Measurements from ENCODE around the gene RNF214. TPM values are rescaled to one million over a fixed set of nuclear protein-coding genes. Genes with fewer than 3 reads are reported as not detected.

Gene RNF214
- total and polyA plus RNA-seq, 11 donors = 8.0 to 31.9 (median 19.5) TPM

DNA sequence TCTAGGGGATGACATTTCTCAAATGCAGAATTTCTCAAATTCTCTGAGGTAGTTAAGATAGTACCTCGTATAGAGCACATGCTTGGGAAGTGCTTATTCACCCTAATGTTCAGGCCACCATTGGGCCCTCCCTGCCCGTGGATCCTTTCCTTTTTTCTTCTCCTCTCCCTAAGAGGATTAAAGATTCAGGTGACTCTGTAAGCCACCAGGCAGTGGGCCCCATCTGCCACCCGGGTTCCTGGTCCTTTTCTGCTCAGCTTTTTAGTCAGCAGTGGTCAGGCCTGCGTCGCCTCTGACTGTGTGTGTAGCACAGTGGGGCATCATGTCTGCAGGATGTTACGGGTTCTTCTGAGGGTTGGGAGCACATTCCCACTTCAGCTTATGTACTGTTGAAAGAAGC lies 102.4 kb downstream of the RNF214 start:
- Histone ChIP-seq H3K36me3 (peaks cover 0 to 40% (median 19%) of the 10 kb centered on the region in 9 donors), H3K27ac (no peak overlapping the region), H3K9me3 (no peaks in the 10 kb centered on the region)

DNA sequence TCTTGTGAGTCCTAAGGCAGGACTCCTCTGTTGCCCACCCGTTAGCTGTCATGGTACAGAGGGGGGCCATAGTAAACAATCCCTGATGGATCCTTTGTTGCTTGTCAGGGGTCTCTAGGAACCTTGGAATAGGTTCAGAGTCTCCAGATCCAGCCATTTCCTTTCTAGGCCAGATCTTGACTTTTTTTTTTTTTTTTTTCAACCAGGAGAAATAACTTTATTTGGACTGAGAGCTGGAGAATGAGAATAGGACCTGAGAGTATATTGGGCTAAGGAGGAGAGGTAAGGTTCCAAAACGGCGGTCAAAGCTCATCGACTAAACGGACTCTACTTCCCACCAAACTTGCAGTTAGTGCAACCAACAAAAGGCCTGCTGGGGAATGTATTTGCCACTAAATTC lies 102.9 kb downstream of the RNF214 start:
- no peak overlapping the region for H3K27ac ChIP-seq
- no peaks in the 10 kb centered on the region for H3K9me3 ChIP-seq
- no peaks in the 10 kb centered on the region for H3K27me3 ChIP-seq
- DNase-seq = no peak
- 85 to 98% (median 97%) methylated on average over 5 of the region's 5 CpGs for WGBS, 4 donors
- peaks cover 0 to 45% (median 22%) of the 10 kb centered on the region in 9 donors for H3K36me3 ChIP-seq
- no peak for ATAC-seq
- H3K4me1 ChIP-seq = peaks cover 0 to 4% (median 0%) of the 10 kb centered on the region in 12 donors
- H3K4me3 ChIP-seq = no peak overlapping the region
- intact Hi-C loops (cut with DNase I) = no loop called here
- no peak for TF ChIP-seq POLR2A (IDR thresholded peaks at IDR 0.05)
- TF ChIP-seq, protein P1, sequence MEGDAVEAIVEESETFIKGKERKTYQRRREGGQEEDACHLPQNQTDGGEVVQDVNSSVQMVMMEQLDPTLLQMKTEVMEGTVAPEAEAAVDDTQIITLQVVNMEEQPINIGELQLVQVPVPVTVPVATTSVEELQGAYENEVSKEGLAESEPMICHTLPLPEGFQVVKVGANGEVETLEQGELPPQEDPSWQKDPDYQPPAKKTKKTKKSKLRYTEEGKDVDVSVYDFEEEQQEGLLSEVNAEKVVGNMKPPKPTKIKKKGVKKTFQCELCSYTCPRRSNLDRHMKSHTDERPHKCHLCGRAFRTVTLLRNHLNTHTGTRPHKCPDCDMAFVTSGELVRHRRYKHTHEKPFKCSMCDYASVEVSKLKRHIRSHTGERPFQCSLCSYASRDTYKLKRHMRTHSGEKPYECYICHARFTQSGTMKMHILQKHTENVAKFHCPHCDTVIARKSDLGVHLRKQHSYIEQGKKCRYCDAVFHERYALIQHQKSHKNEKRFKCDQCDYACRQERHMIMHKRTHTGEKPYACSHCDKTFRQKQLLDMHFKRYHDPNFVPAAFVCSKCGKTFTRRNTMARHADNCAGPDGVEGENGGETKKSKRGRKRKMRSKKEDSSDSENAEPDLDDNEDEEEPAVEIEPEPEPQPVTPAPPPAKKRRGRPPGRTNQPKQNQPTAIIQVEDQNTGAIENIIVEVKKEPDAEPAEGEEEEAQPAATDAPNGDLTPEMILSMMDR (IDR thresholded peaks at IDR 0.05) = no peak

More for the DNA sequence above, 102.4 kb downstream of the RNF214 start:
- no peaks in the 10 kb centered on the region for H3K27me3 ChIP-seq
- no peak for DNase-seq
- H3K4me1 ChIP-seq = peaks cover 0 to 4% (median 0%) of the 10 kb centered on the region in 12 donors
- intact Hi-C loops (cut with DNase I) = no loop called here
- no peak overlapping the region for H3K4me3 ChIP-seq
- ATAC-seq = no peak
- WGBS, 4 donors = 87 to 95% (median 90%) methylated on average over 6 of the region's 6 CpGs
- no peak for TF ChIP-seq POLR2A (IDR thresholded peaks at IDR 0.05)
- TF ChIP-seq, protein P1 (IDR thresholded peaks at IDR 0.05) = no peak

Other genes starting within 250 kb of the RNF214 start
- 10 to 100 TPM; 25.7 to 67.4 (median 39.0) TPM for gene SIK3, start 134.2 kb upstream of the RNF214 start, total RNA-seq
- 10 to 100 TPM; 11.8 to 27.4 TPM for gene SIK3, start 134.2 kb upstream of the RNF214 start, polyA plus RNA-seq
- gene PAFAH1B2, start 88.4 kb upstream of the RNF214 start, total RNA-seq = 10 to 100 TPM; 46.8 to 81.1 (median 68.8) TPM
- 10 to 100 TPM; 16.7 to 33.3 TPM for gene PAFAH1B2, start 88.4 kb upstream of the RNF214 start, polyA plus RNA-seq
- 10 to 100 TPM; 17.2 to 45.5 (median 22.2) TPM for gene SIDT2, start 53.9 kb upstream of the RNF214 start, total RNA-seq
- gene SIDT2, start 53.9 kb upstream of the RNF214 start, polyA plus RNA-seq = 10 to 100 TPM; 13.9 to 14.5 TPM
- 100 to 1,000 TPM in 7 of 9 donors, 10 to 100 TPM in 2; 63.7 to 338 (median 173) TPM for gene TAGLN, start 33.3 kb upstream of the RNF214 start, total RNA-seq
- 100 to 1,000 TPM; 319 to 399 TPM for gene TAGLN, start 33.3 kb upstream of the RNF214 start, polyA plus RNA-seq
- 10 to 100 TPM; 16.9 to 43.4 (median 25.5) TPM for gene PCSK7, start 598 bp upstream of the RNF214 start, total RNA-seq
- 10 to 100 TPM; 27.8 to 34.6 TPM for gene PCSK7, start 598 bp upstream of the RNF214 start, polyA plus RNA-seq
- 10 to 100 TPM in 5 of 9 donors, 1 to 10 TPM in 4; 5.8 to 16.6 (median 10.8) TPM for gene BACE1-AS, start 58.7 kb downstream of the RNF214 start, total RNA-seq
- gene BACE1-AS, start 58.7 kb downstream of the RNF214 start, polyA plus RNA-seq = 1 to 10 TPM; 4.2 to 9.8 TPM
- 10 to 100 TPM; 12.7 to 21.4 (median 17.3) TPM for gene BACE1, start 83.6 kb downstream of the RNF214 start, total RNA-seq
- gene BACE1, start 83.6 kb downstream of the RNF214 start, polyA plus RNA-seq = 10 to 100 TPM in 1 of 2 donors, 1 to 10 TPM in 1; 3.8 to 12.4 TPM
- 10 to 100 TPM in 2 of 9 donors, 1 to 10 TPM in 7; 2.6 to 15.4 (median 7.3) TPM for gene CEP164, start 95.2 kb downstream of the RNF214 start, total RNA-seq
- gene CEP164, start 95.2 kb downstream of the RNF214 start, polyA plus RNA-seq = 1 to 10 TPM; 5.4 to 6.6 TPM